ENCODE measurements around the gene CASTOR1. TPM values are rescaled to one million over a fixed set of nuclear protein-coding genes. Genes with fewer than 3 reads are reported as not detected.

CASTOR1 gene
- polyA plus RNA-seq, 1 of the 3 experiments (the other 2 are of a cell fraction) = 14.4 TPM

DNA sequence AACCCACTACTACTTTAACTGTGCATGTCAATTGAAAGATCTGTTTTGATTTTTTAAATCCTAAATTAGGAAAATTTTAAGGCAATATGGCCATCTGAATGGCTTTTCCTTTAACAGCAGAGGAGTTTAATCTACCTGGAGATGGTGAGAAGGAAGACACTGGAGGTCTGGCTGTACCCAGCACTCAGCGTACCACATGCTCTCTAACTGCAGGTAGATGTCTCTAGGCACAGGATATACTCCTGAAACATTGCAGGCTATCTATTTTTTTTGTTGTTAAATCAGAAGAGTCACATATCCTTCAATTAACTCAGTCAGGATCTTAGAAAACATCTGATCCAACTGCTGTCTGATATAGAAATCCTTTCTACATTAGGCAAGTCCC lies 17.3 kb upstream of the CASTOR1 start:
- Histone ChIP-seq H3K79me2 (ENCODE audit: insufficient read depth) (peaks cover 61% of the 10 kb centered on the region), H3K27me3 (ENCODE audit: insufficient read depth) (no peaks in the 10 kb centered on the region), H3K9me2 (no peaks in the 10 kb centered on the region), H3K4me1 (ENCODE audit: control insufficient read depth in 1 of 2, insufficient read depth in 2 of 2, low read depth in 1 of 2, low read length in 1 of 2) (peaks cover 18 to 21% of the 10 kb centered on the region in 2 experiments; a peak in 3 of 4 replicates), H3K36me3 (replicated peaks in 1 of 2; ENCODE audit: control insufficient read depth in 1 of 2, insufficient read depth in 2 of 2, low read length in 1 of 2) (peaks cover 0 to 2% of the 10 kb centered on the region in 2 experiments), H4K20me1 (ENCODE audit: insufficient read depth) (peaks cover 38% of the 10 kb centered on the region), H3F3A (replicated peaks; ENCODE audit: insufficient read depth) (peaks cover 3% of the 10 kb centered on the region), H3K27ac (ENCODE audit: low read depth in 2 of 2, low read length in 1 of 2) (no peak overlapping the region), H3K4me3 (ENCODE audit: low read depth in 2 of 2, low read length in 1 of 2) (no peak overlapping the region), H3K9ac (no peak overlapping the region), H2AFZ (ENCODE audit: low read depth) (no peak overlapping the region), H3K4me2 (no peak overlapping the region), H3K9me3 (no peaks in the 10 kb centered on the region)
- ChIA-PET POLR2A (no interaction called here), CTCF (interaction anchor here (1.2 kb wide), 1 partner anchor 18 kb away, joined by 3 read pairs; no protein-coding TSS in a partner anchor)
- no peak for DNase-seq
- WGBS (ENCODE audit: low lambda C conversion rate) = 100% methylated on average over 1 of the region's 1 CpG
- TF ChIP-seq NFIC (IDR thresholded peaks at IDR 0.05; ENCODE audit: borderline replicate concordance) (no peak), POLR2AphosphoS5 (IDR thresholded peaks at IDR 0.05; ENCODE audit: low read depth, low read length) (no peak), SIN3A (IDR thresholded peaks at IDR 0.05; ENCODE audit: borderline replicate concordance, low read depth, low read length) (no peak)

DNA sequence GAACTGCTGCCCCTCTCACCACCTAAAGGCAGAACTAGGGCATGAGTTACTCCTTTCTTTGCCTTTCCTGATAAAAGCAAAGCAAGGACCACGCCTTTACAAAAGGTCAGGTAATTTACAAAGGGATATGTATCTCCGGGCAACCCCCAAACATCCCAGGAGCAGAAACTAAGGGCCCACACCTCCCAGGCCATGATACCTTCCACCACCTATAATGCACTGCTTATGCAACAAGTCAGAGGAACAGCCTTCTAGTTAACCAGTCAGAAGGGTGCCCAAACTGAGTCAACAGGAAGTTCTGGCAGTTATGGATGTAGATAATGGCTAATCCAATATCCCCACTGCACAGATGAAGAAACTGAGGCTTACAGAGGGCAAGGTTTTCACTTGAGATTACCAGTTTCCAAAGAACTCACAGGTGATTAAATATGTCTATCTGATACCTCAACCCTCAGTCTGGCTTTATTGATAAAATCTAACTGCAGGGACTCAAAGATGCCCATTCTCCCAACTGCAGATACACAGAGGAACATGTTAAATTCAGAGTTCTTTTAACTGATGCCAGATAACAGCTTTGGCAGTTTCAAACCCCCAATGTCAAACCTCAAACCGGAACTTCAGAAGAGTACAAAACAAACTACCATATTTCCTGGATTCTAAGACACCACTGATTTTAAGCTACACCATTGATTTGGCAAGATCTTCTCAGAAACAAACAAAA lies 16.8 kb upstream of the CASTOR1 start:
- Histone ChIP-seq H3K4me3 (ENCODE audit: low read depth in 2 of 2, low read length in 1 of 2) (no peak overlapping the region), H3K9me3 (no peaks in the 10 kb centered on the region), H4K20me1 (ENCODE audit: insufficient read depth) (peaks cover 38% of the 10 kb centered on the region), H3K4me1 (ENCODE audit: control insufficient read depth in 1 of 2, insufficient read depth in 2 of 2, low read depth in 1 of 2, low read length in 1 of 2) (peaks cover 12 to 16% of the 10 kb centered on the region in 2 experiments; a peak in 3 of 4 replicates), H3K9ac (no peak overlapping the region), H3K79me2 (ENCODE audit: insufficient read depth) (peaks cover 58% of the 10 kb centered on the region), H3K9me2 (no peaks in the 10 kb centered on the region), H3K27ac (ENCODE audit: low read depth in 2 of 2, low read length in 1 of 2) (no peak overlapping the region), H3K27me3 (ENCODE audit: insufficient read depth) (no peaks in the 10 kb centered on the region), H3K36me3 (replicated peaks in 1 of 2; ENCODE audit: control insufficient read depth in 1 of 2, insufficient read depth in 2 of 2, low read length in 1 of 2) (peaks cover 0 to 2% of the 10 kb centered on the region in 2 experiments), H3K4me2 (no peak overlapping the region), H3F3A (replicated peaks; ENCODE audit: insufficient read depth) (no peaks in the 10 kb centered on the region), H2AFZ (ENCODE audit: low read depth) (no peak overlapping the region)
- TF ChIP-seq, protein P1, sequence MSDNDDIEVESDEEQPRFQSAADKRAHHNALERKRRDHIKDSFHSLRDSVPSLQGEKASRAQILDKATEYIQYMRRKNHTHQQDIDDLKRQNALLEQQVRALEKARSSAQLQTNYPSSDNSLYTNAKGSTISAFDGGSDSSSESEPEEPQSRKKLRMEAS (IDR thresholded peaks at IDR 0.05; ENCODE audit: low read depth) = no peak
- TF ChIP-seq GABPA (IDR thresholded peaks at IDR 0.05; ENCODE audit: low read depth) (no peak), FOSL2 (IDR thresholded peaks at IDR 0.05; ENCODE audit: borderline replicate concordance, low read depth) (no peak), FOXJ3 (CRISPR knock-in tag; IDR thresholded peaks at IDR 0.05) (no peak), SMC3 (IDR thresholded peaks at IDR 0.05; ENCODE audit: low read depth, low read length) (no peak), RFX5 (IDR thresholded peaks at IDR 0.05; ENCODE audit: low read length) (no peak), ELF1 (IDR thresholded peaks at IDR 0.05) (no peak), CHD2 (IDR thresholded peaks at IDR 0.05; ENCODE audit: low read length, partially characterized antibody) (no peak), RAD21 (IDR thresholded peaks at IDR 0.05; ENCODE audit: low read length) (no peak)
- TF ChIP-seq, protein P2, sequence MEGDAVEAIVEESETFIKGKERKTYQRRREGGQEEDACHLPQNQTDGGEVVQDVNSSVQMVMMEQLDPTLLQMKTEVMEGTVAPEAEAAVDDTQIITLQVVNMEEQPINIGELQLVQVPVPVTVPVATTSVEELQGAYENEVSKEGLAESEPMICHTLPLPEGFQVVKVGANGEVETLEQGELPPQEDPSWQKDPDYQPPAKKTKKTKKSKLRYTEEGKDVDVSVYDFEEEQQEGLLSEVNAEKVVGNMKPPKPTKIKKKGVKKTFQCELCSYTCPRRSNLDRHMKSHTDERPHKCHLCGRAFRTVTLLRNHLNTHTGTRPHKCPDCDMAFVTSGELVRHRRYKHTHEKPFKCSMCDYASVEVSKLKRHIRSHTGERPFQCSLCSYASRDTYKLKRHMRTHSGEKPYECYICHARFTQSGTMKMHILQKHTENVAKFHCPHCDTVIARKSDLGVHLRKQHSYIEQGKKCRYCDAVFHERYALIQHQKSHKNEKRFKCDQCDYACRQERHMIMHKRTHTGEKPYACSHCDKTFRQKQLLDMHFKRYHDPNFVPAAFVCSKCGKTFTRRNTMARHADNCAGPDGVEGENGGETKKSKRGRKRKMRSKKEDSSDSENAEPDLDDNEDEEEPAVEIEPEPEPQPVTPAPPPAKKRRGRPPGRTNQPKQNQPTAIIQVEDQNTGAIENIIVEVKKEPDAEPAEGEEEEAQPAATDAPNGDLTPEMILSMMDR (IDR thresholded peaks at IDR 0.05) = no peak
- TF ChIP-seq, protein P3, sequence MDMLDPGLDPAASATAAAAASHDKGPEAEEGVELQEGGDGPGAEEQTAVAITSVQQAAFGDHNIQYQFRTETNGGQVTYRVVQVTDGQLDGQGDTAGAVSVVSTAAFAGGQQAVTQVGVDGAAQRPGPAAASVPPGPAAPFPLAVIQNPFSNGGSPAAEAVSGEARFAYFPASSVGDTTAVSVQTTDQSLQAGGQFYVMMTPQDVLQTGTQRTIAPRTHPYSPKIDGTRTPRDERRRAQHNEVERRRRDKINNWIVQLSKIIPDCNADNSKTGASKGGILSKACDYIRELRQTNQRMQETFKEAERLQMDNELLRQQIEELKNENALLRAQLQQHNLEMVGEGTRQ (IDR thresholded peaks at IDR 0.05; ENCODE audit: borderline replicate concordance, low read depth, low read length) = no peak
- TF ChIP-seq, protein P4, sequence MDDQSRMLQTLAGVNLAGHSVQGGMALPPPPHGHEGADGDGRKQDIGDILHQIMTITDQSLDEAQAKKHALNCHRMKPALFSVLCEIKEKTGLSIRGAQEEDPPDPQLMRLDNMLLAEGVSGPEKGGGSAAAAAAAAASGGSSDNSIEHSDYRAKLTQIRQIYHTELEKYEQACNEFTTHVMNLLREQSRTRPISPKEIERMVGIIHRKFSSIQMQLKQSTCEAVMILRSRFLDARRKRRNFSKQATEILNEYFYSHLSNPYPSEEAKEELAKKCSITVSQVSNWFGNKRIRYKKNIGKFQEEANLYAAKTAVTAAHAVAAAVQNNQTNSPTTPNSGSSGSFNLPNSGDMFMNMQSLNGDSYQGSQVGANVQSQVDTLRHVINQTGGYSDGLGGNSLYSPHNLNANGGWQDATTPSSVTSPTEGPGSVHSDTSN (IDR thresholded peaks at IDR 0.05) = no peak
- TF ChIP-seq, protein P5, sequence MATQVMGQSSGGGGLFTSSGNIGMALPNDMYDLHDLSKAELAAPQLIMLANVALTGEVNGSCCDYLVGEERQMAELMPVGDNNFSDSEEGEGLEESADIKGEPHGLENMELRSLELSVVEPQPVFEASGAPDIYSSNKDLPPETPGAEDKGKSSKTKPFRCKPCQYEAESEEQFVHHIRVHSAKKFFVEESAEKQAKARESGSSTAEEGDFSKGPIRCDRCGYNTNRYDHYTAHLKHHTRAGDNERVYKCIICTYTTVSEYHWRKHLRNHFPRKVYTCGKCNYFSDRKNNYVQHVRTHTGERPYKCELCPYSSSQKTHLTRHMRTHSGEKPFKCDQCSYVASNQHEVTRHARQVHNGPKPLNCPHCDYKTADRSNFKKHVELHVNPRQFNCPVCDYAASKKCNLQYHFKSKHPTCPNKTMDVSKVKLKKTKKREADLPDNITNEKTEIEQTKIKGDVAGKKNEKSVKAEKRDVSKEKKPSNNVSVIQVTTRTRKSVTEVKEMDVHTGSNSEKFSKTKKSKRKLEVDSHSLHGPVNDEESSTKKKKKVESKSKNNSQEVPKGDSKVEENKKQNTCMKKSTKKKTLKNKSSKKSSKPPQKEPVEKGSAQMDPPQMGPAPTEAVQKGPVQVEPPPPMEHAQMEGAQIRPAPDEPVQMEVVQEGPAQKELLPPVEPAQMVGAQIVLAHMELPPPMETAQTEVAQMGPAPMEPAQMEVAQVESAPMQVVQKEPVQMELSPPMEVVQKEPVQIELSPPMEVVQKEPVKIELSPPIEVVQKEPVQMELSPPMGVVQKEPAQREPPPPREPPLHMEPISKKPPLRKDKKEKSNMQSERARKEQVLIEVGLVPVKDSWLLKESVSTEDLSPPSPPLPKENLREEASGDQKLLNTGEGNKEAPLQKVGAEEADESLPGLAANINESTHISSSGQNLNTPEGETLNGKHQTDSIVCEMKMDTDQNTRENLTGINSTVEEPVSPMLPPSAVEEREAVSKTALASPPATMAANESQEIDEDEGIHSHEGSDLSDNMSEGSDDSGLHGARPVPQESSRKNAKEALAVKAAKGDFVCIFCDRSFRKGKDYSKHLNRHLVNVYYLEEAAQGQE (IDR thresholded peaks at IDR 0.05; ENCODE audit: low read depth, low read length) = no peak
- ChIA-PET CTCF (interaction anchor here (1.2 kb wide), 1 partner anchor 18 kb away, joined by 3 read pairs; no protein-coding TSS in a partner anchor), POLR2A (no interaction called here)
- WGBS (ENCODE audit: low lambda C conversion rate) = 80% methylated on average over 3 of the region's 3 CpGs
- DNase-seq = no peak

Measured in SK-N-SH (cell line).